Ectodermal cell (in vitro differentiated cells): ENCODE results near the gene GYG2.
"Not testable (repeated sequence)": the region's sequence is repeated elsewhere in the genome, so short reads cannot be mapped to it uniquely, and the experiment has no call there.

Source experiments
- H3K27ac ChIP-seq: 2 replicates; pipeline ENCODE4 v1.7.0; 2013; ENCODE audit warnings: mild to moderate bottlenecking, low read depth, low read length; ENCODE audit not compliant: insufficient read depth, poor library complexity, severe bottlenecking
- H3K27me3 ChIP-seq: 2 replicates; pipeline ENCODE4 v1.7.0; 2013; ENCODE audit warnings: mild to moderate bottlenecking, low read length; ENCODE audit not compliant: insufficient read depth, control insufficient read depth, poor library complexity, severe bottlenecking
- H3K36me3 ChIP-seq: one replicate; pipeline ENCODE4 v1.7.0; 2013; ENCODE audit warnings: low read length; ENCODE audit not compliant: control insufficient read depth, insufficient read depth
- H3K4me1 ChIP-seq: one replicate; pipeline ENCODE4 v1.7.0; 2013; ENCODE audit warnings: low read length; ENCODE audit not compliant: control insufficient read depth, insufficient read depth
- H3K4me3 ChIP-seq: 2 replicates; pipeline ENCODE4 v1.7.0; 2013; ENCODE audit warnings: low read depth, low read length, control low read depth; ENCODE audit not compliant: insufficient read depth
- H3K9me3 ChIP-seq: 2 replicates; pipeline ENCODE4 v1.7.0; 2013; ENCODE audit warnings: mild to moderate bottlenecking, low read length, moderate library complexity; ENCODE audit not compliant: control insufficient read depth
- WGBS, 2 experiments: methylation state at CpG; one replicate each; pipeline ENCODE4 v1.1.7; 2013; ENCODE audit warnings: missing lambda C conversion rate in 2 of 2; 5-methylcytosine and 5-hydroxymethylcytosine counted together

Gene GYG2

DNA sequence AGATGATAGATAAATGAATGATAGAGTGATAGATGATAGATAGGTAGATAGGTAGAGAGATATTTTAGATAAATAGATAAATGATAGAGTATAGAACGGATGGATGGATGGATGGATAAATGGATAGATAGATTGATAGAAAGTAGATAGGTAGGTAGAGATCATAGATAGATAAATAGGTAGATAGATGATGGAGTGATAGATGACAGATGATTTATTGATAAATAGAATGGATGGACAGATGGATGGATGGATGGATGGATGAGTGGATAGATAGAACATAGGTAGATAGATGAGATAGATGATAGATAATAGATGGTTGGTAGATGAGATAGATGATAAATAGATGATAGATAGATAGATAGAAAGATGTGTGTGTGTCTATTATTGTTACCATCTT, 50.9 kb downstream of the GYG2 start:
- H3K27ac ChIP-seq: no peak overlapping the region
- H3K36me3 ChIP-seq: no peaks in the 10 kb centered on the region
- H3K4me1 ChIP-seq: no peaks in the 10 kb centered on the region
- WGBS, 2 experiments: 94 to 96% methylated on average over 1 of the region's 1 CpG
- no peaks in the 10 kb centered on the region for H3K9me3 ChIP-seq
- no peak overlapping the region for H3K4me3 ChIP-seq
- no peaks in the 10 kb centered on the region for H3K27me3 ChIP-seq

DNA sequence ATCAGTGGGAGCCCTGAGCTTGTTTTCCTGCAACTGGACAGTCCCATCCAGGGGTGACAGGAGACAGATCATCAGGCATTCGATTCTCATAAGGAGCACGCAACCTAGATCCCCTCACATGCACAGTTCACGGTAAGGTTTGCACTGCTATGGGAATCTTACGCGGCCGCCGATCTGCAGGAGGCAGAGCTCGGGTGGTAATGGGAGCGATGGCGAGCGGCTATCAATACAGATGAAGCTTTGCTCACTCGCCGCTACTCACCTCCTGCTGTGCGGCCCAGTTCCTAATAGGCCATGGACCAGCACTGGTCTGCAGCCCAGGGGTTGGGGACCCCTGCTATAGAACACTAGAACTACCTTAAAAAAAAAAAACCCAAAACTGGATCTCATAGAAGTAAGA, 55.0 kb downstream of the GYG2 start:
- no peaks in the 10 kb centered on the region for H3K4me1 ChIP-seq
- no peaks in the 10 kb centered on the region for H3K9me3 ChIP-seq
- 94 to 97% methylated on average over 14 of the region's 14 CpGs for WGBS, 2 experiments
- H3K36me3 ChIP-seq: no peaks in the 10 kb centered on the region
- H3K4me3 ChIP-seq: no peak overlapping the region
- no peaks in the 10 kb centered on the region for H3K27me3 ChIP-seq
- no peak overlapping the region for H3K27ac ChIP-seq

DNA sequence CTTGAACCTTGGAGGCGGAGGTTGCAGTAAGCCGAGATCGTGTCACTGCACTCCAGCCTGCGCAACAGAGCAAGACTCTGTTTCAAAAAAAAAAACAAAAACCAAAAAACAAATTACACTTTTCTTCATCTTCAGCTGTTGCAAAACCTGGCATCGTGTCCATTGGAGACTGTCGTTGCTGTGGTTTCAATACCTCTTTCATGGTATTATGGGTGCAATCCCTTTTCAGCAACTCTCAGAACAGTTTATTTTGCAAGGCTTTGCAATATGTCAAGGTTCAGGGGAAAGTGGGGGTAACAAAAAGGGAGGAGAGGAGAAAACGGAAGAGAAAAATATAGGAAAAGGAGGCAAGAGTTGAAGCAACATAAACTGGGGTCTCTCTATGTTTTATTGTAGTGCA, 59.6 kb downstream of the GYG2 start:
- Histone ChIP-seq H3K4me3 (no peak overlapping the region), H3K4me1 (no peaks in the 10 kb centered on the region), H3K27ac (no peak overlapping the region), H3K36me3 (no peaks in the 10 kb centered on the region), H3K9me3 (no peaks in the 10 kb centered on the region), H3K27me3 (no peaks in the 10 kb centered on the region)
- 92 to 98% methylated on average over 7 of the region's 7 CpGs for WGBS, 2 experiments

DNA sequence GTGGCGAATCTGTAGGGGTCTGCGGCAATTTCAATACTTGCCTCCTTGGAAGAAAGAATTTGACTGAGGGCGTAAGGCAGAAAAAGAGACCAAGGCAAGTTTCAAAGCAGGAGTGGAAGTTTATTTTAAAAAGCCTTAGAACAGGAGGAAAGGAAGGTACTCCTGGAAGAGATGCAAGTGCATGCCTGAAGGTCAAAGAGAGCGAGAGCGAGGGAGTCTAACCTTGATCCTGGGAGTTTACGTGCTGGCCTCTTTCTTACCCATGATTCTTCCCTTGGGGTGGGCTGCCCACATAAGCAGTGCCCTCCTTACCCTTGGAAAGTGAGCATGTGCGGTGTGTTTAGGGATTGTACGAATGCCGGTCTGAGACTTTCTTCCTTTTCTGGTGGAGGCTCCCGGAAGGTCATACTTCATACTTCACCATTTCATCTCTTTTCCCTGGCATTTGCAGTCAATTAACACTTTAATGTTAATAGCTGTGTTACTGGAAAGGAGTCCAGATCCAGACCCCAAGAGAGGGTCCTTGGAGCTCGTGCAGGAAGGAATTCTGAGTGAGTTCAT, 60.4 kb downstream of the GYG2 start:
- 91 to 92% methylated on average over 10 of the region's 11 CpGs for WGBS, 2 experiments
- H3K4me3 ChIP-seq: no peak overlapping the region
- H3K4me1 ChIP-seq: no peaks in the 10 kb centered on the region
- no peak overlapping the region for H3K27ac ChIP-seq
- H3K27me3 ChIP-seq: no peaks in the 10 kb centered on the region
- no peaks in the 10 kb centered on the region for H3K36me3 ChIP-seq
- no peaks in the 10 kb centered on the region for H3K9me3 ChIP-seq

DNA sequence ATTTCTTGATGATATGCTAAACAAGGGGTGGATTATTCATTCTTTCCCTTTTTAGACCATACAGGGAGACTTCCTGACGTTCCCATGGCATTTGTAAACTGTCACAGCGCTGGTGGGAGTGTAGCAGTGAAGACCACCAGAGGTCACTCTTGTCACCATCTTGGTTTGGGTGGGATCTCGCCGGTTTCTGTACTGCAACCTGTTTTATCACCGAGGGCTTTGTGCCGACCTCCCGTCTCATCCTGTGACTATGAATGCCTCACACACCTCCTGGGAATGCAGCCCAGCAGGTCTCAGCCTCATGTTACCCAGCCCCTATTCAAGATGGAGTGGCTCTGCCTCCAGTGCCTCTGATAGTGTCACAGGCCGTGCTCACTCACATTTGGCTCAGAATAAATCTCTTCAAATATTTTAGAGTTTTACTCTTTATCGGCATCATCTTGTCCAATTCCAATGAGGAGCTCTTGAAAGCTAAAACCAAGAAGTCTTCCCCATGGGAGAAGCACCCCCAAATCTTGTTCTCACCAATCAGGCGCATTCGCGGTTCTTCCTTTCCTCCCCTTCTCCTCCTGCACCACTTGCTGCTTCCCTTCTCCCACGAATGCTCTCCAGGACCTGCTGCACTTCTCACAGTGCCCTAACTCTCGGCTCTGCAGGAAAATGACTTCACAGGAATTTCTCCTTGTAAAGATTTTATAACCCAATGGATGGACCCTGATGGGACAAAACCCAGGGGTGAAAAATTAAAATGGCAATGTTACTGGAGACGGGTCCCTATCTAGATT, 61.2 kb downstream of the GYG2 start:
- not testable (repeated sequence) for H3K27me3 ChIP-seq, H3K4me3 ChIP-seq, H3K36me3 ChIP-seq, H3K27ac ChIP-seq, H3K9me3 ChIP-seq, H3K4me1 ChIP-seq
- WGBS, 2 experiments: 29 to 32% methylated on average over 15 of the region's 15 CpGs

DNA sequence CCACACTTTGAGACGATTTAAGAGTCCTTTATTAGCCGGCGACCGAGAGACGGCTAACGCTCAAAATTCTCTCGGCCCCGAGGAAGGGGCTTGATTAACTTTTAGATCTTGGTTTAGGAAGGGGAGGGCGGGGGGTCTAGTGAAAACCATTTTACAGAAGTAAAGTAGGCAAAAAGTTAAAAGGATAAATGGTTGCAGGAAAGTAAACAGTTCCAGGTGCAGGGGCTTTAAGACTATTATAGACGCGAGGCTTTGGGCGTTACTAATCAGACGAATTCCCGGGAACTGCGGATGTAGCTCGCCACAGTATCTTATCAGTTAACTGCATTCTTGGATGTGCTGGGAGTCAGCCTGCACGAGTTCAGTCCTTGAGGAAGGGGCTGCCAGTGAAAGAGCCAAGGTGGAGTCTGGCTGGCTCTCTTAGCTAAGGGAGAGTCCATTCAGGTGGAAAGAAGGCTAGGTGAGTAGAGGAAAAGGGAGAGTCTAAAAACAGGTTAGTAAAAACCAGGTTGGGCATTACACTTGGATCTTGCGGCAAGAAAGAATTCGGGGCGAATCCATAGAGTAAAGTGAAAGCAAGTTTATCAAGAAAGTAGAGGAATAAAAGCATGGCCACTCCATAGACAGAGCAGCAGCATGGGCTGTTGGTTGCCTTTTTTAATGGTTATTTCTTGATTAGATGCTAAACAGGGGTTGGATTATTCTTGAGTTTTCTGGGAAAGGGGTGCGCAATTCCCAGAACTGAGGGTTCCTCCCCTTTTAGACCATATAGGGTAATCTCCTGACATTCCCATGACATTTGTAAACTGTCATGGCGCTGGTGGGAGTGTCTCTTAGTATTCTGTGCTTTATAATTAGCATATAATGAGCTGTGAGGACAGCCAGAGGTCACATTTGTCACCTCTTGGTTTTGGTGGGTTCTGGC, 62.1 kb downstream of the GYG2 start:
- H3K36me3 ChIP-seq, H3K9me3 ChIP-seq, H3K4me1 ChIP-seq, H3K27me3 ChIP-seq, H3K27ac ChIP-seq, H3K4me3 ChIP-seq: not testable (repeated sequence)
- WGBS, 2 experiments: 89 to 90% methylated on average over 12 to 13 of the region's 22 CpGs

DNA sequence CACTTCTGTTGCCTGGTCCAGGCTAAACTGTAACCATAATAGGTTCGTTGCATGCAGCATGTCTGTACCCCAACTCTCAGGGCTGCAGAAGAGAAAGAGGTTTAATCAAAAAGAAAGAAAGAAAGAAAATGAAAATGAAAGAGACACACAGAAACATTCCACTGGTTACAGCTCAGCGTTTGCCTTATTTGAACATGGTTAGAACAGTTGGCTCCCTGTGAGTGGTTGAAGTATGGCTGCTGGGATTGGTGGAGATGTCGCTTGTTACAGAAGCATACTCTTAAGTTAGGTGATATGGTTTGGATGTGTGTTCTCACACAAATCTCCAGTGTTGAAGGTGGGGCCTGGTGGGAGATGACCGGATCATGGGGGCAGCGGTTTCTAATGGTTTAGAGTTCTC, 64.1 kb downstream of the GYG2 start:
- 92 to 93% methylated on average over 5 of the region's 5 CpGs for WGBS, 2 experiments
- Histone ChIP-seq H3K36me3 (no peaks in the 10 kb centered on the region), H3K27ac (no peak overlapping the region), H3K4me1 (peaks cover 2% of the 10 kb centered on the region), H3K9me3 (no peaks in the 10 kb centered on the region), H3K27me3 (no peaks in the 10 kb centered on the region), H3K4me3 (no peak overlapping the region)

DNA sequence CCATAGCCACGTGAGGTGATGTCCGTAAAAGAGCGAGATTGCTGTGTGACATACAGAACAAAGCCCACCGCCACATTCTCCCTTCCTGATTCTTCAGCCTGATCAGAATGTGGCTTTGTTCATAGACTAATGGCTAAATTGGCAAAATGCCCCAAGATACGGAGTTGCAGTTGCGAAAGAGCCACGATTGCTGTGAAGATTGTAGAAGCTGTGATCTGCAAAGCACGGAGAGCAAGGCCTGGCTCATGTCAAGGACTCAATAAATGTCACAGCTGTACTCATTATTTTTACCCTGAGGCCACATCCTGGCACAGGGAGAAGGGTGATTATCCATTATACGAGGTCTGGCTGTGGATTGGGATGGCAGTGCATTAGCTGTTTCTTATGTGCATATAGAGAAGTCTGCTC, 66.2 kb downstream of the GYG2 start:
- 92 to 96% methylated on average over 9 of the region's 9 CpGs for WGBS, 2 experiments
- Histone ChIP-seq H3K27ac (no peak overlapping the region), H3K36me3 (no peaks in the 10 kb centered on the region), H3K4me1 (peaks cover 3% of the 10 kb centered on the region), H3K27me3 (no peaks in the 10 kb centered on the region), H3K9me3 (no peaks in the 10 kb centered on the region), H3K4me3 (no peak overlapping the region)

DNA sequence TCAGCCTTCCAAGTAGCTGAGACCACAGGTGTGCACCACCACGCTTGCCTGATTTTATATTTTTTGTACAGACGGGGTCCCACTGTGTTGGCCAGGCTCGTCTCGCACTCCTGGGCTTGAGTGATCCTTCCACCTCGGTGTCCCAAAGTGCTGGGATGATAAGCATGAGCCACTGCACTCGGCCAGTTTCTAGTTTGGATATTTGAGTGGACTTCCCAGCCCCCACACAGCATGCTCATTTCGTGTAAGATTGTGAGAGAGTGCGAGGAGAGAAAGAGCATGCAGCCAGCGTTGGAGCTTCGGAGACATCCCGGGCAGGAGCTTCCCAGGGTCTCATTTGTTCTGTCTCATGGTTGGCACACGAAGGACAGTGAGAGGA, 68.6 kb downstream of the GYG2 start:
- Histone ChIP-seq H3K27ac (no peak overlapping the region), H3K4me1 (peaks cover 3% of the 10 kb centered on the region), H3K27me3 (no peaks in the 10 kb centered on the region), H3K36me3 (no peaks in the 10 kb centered on the region), H3K9me3 (no peaks in the 10 kb centered on the region), H3K4me3 (no peak overlapping the region)
- 85 to 90% methylated on average over 12 of the region's 12 CpGs for WGBS, 2 experiments
